ENCODE measurements around the gene NFATC2.

Gene NFATC2

GRCh38 chr20:51531712-51532456, 10.6 kb downstream of the NFATC2 start (continued):
- TF ChIP-seq ZBTB17 (tag by site-specific recombination; IDR thresholded peaks at IDR 0.05) (no peak), HOXD13 (CRISPR knock-in tag; IDR thresholded peaks at IDR 0.05; ENCODE audit: borderline replicate concordance) (no peak), ZNF169 (tag by site-specific recombination; IDR thresholded peaks at IDR 0.05) (no peak)

GRCh38 chr20:51531141-51531710, 11.3 kb downstream of the NFATC2 start:
- H3K9me3 ChIP-seq (ENCODE audit: control insufficient read depth, insufficient read depth, low read depth, low read length) = no peaks in the 10 kb centered on the region
- H3K36me3 ChIP-seq (ENCODE audit: control insufficient read depth in 2 of 2, insufficient read depth in 1 of 2, low read length in 2 of 2) = no peaks in the 10 kb centered on the region
- no peak overlapping the region for H3K27ac ChIP-seq (ENCODE audit: extremely low read depth, low read depth, low read length)
- no peak overlapping the region for H3K4me3 ChIP-seq (ENCODE audit: low read depth, low read length)
- CTCF ChIA-PET = interaction anchor here (1.0 kb wide), 1 partner anchor 10 kb away, joined by 3 read pairs; no protein-coding TSS in a partner anchor
- TF ChIP-seq ZFP69B (tag by site-specific recombination; IDR thresholded peaks at IDR 0.05) (no peak), ZNF830 (tag by site-specific recombination; IDR thresholded peaks at IDR 0.05; ENCODE audit: low read depth) (no peak), GLIS1 (tag by site-specific recombination; IDR thresholded peaks at IDR 0.05) (peak; percentile 74), ZBTB11 (tag by site-specific recombination; conservative IDR thresholded peaks at IDR 0.05; ENCODE audit: low read depth) (no peak), ZNF175 (tag by site-specific recombination; IDR thresholded peaks at IDR 0.05) (no peak), ZNF114 (tag by site-specific recombination; IDR thresholded peaks at IDR 0.05) (no peak), KLF9 (tag by site-specific recombination; IDR thresholded peaks at IDR 0.05; ENCODE audit: low read depth) (no peak), ZNF76 (tag by site-specific recombination; IDR thresholded peaks at IDR 0.05; ENCODE audit: borderline replicate concordance, low read depth) (no peak), ZXDB (tag by site-specific recombination; IDR thresholded peaks at IDR 0.05) (no peak), ZNF148 (tag by site-specific recombination; IDR thresholded peaks at IDR 0.05; ENCODE audit: borderline replicate concordance) (no peak), ZNF660 (tag by site-specific recombination; IDR thresholded peaks at IDR 0.05) (no peak), ZBTB26 (tag by site-specific recombination; optimal IDR thresholded peaks at IDR 0.05) (no peak), ZNF341 (tag by site-specific recombination; IDR thresholded peaks at IDR 0.05; ENCODE audit: low read depth) (no peak), SALL2 (tag by site-specific recombination; IDR thresholded peaks at IDR 0.05; ENCODE audit: borderline replicate concordance) (no peak), ZNF558 (tag by site-specific recombination; IDR thresholded peaks at IDR 0.05) (no peak), ZNF416 (tag by site-specific recombination; IDR thresholded peaks at IDR 0.05) (no peak), ZIC2 (tag by site-specific recombination; IDR thresholded peaks at IDR 0.05) (peak; percentile 98), PRDM1 (tag by site-specific recombination; IDR thresholded peaks at IDR 0.05) (no peak)
- peaks cover 4% of the 10 kb centered on the region for H3K4me1 ChIP-seq (ENCODE audit: control insufficient read depth, insufficient read depth, low read length)
- POLR2A ChIA-PET = no interaction called here

Data from HEK293 (cell line).